Muscle of leg (tissue), 11 donors: ENCODE measurements around the gene HK2. TPM values are rescaled to one million over a fixed set of nuclear protein-coding genes. Genes with fewer than 3 reads are reported as not detected.
"Not testable (repeated sequence)": the region's sequence is repeated elsewhere in the genome, so short reads cannot be mapped to it uniquely, and the experiment has no call there.

ENCODE experiments used
- DNase-seq: peaks from one replicate; pipeline ENCODE4 v3.0.0; 2013
- H3K27ac ChIP-seq: one replicate; pipeline ENCODE4 v1.5.1; 2013; ENCODE audit warnings: mild to moderate bottlenecking, low read length, control low read depth
- H3K27me3 ChIP-seq: one replicate; pipeline ENCODE4 v1.6.1; 2013; ENCODE audit warnings: low read length; ENCODE audit not compliant: control insufficient read depth, insufficient read depth
- H3K36me3 ChIP-seq: one replicate; pipeline ENCODE4 v1.6.1; 2013; ENCODE audit warnings: low read length; ENCODE audit not compliant: control insufficient read depth, insufficient read depth
- H3K4me1 ChIP-seq: one replicate; pipeline ENCODE4 v1.6.1; 2013; ENCODE audit warnings: low read length; ENCODE audit not compliant: control insufficient read depth, insufficient read depth
- H3K4me3 ChIP-seq: one replicate; pipeline ENCODE4 v1.5.1; 2013; ENCODE audit warnings: low read length, control low read depth
- H3K9me3 ChIP-seq: replicated peaks from 2 replicates; pipeline ENCODE4 v1.6.1; 2013; ENCODE audit warnings: low read depth, low read length; ENCODE audit not compliant: control insufficient read depth
- WGBS: methylation state at CpG from one replicate; pipeline ENCODE4 v1.1.5; 2013; ENCODE audit warnings: missing lambda C conversion rate; ENCODE audit not compliant: insufficient coverage; 5-methylcytosine and 5-hydroxymethylcytosine counted together
- polyA plus RNA-seq, 8 donors: library from polyadenylated mRNA; unstranded; fragments of 120-200 nt; gene quantifications; one replicate each; pipeline versions ENCODE4 v1.2.1 to v1.2.3, GENCODE V29; 2013; ENCODE audit warnings: inconsistent platforms in 1 of 8, low replicate concordance in 1 of 8; ENCODE audit not compliant: insufficient read length in 8 of 8, insufficient read depth in 1 of 8
- total RNA-seq: library from RNA; stranded (reverse); fragments of 120-200 nt; gene quantifications from one replicate; pipeline ENCODE4 v1.2.4, GENCODE V29; 2013

The HK2 gene
- total and polyA plus RNA-seq, 9 donors: 3.3 to 8.6 (median 6.1) TPM

- H3K27me3 ChIP-seq: no peaks in the 10 kb centered on the region
- H3K27ac ChIP-seq: no peak overlapping the region
- no peak overlapping the region for H3K4me3 ChIP-seq
- peaks cover 58% of the 10 kb centered on the region for H3K36me3 ChIP-seq
- H3K4me1 ChIP-seq: no peaks in the 10 kb centered on the region
- no peaks in the 10 kb centered on the region for H3K9me3 ChIP-seq
- no peak for DNase-seq
- 96% methylated on average over 8 of the region's 8 CpGs for WGBS
These were observed 52.3 kb downstream of the HK2 start for GRCh38 chr2:74886251-74886650.

- peaks cover 53% of the 10 kb centered on the region for H3K36me3 ChIP-seq
- H3K9me3 ChIP-seq: no peaks in the 10 kb centered on the region
- no peaks in the 10 kb centered on the region for H3K27me3 ChIP-seq
- no peaks in the 10 kb centered on the region for H3K4me1 ChIP-seq
- no peak for DNase-seq
- no peak overlapping the region for H3K27ac ChIP-seq
- WGBS: no CpG with 5 or more reads among the region's 4 CpGs
- no peak overlapping the region for H3K4me3 ChIP-seq
These were observed 52.9 kb downstream of the HK2 start for GRCh38 chr2:74886811-74887210.

GRCh38 chr2:74887445-74887951, 53.6 kb downstream of the HK2 start:
- H3K36me3 ChIP-seq: peaks cover 51% of the 10 kb centered on the region
- H3K4me1 ChIP-seq: no peaks in the 10 kb centered on the region

GRCh38 chr2:74887960-74888700, 54.2 kb downstream of the HK2 start:
- no peaks in the 10 kb centered on the region for H3K4me1 ChIP-seq
- H3K9me3 ChIP-seq: no peaks in the 10 kb centered on the region
- no peak overlapping the region for H3K4me3 ChIP-seq
- H3K27ac ChIP-seq: no peak overlapping the region
- 94% methylated on average over 6 of the region's 8 CpGs for WGBS
- H3K36me3 ChIP-seq: peaks cover 45% of the 10 kb centered on the region
- H3K27me3 ChIP-seq: no peaks in the 10 kb centered on the region
- DNase-seq: no peak

More at GRCh38 chr2:74887445-74887951, 53.6 kb downstream of the HK2 start:
- no peaks in the 10 kb centered on the region for H3K27me3 ChIP-seq
- no peak overlapping the region for H3K4me3 ChIP-seq
- WGBS: 66% methylated on average over 6 of the region's 7 CpGs
- H3K9me3 ChIP-seq: no peaks in the 10 kb centered on the region
- DNase-seq: no peak
- H3K27ac ChIP-seq: no peak overlapping the region

- Histone ChIP-seq H3K27ac (no peak overlapping the region), H3K4me1 (no peaks in the 10 kb centered on the region), H3K36me3 (peaks cover 44% of the 10 kb centered on the region), H3K4me3 (no peak overlapping the region), H3K9me3 (no peaks in the 10 kb centered on the region), H3K27me3 (no peaks in the 10 kb centered on the region)
- 94% methylated on average over 6 of the region's 9 CpGs for WGBS
- DNase-seq: no peak
These were observed 55.2 kb downstream of the HK2 start for GRCh38 chr2:74889159-74889558.

- Histone ChIP-seq H3K9me3 (no peaks in the 10 kb centered on the region), H3K4me3 (no peak overlapping the region), H3K27ac (no peak overlapping the region), H3K36me3 (peaks cover 31% of the 10 kb centered on the region), H3K4me1 (no peaks in the 10 kb centered on the region), H3K27me3 (no peaks in the 10 kb centered on the region)
- DNase-seq: no peak
- WGBS: no CpG with 5 or more reads among the region's 8 CpGs
These were observed 56.8 kb downstream of the HK2 start for GRCh38 chr2:74890711-74891110.

- no peak for DNase-seq
- no peak overlapping the region for H3K4me3 ChIP-seq
- H3K9me3 ChIP-seq: no peaks in the 10 kb centered on the region
- no peaks in the 10 kb centered on the region for H3K27me3 ChIP-seq
- H3K4me1 ChIP-seq: no peaks in the 10 kb centered on the region
- H3K36me3 ChIP-seq: peaks cover 26% of the 10 kb centered on the region
- no peak overlapping the region for H3K27ac ChIP-seq
- WGBS: no CpG with 5 or more reads among the region's 7 CpGs
These were observed 57.3 kb downstream of the HK2 start for GRCh38 chr2:74891136-74891764.

GRCh38 chr2:74891816-74892215, 57.9 kb downstream of the HK2 start:
- H3K27me3 ChIP-seq, H3K4me1 ChIP-seq, DNase-seq, H3K4me3 ChIP-seq, H3K27ac ChIP-seq, H3K9me3 ChIP-seq: not testable (repeated sequence)
- WGBS: no CpG with 5 or more reads among the region's 4 CpGs
- peaks cover 20% of the 10 kb centered on the region for H3K36me3 ChIP-seq

GRCh38 chr2:74892609-74893008, 58.7 kb downstream of the HK2 start:
- Histone ChIP-seq H3K4me1 (no peaks in the 10 kb centered on the region), H3K27ac (no peak overlapping the region), H3K27me3 (no peaks in the 10 kb centered on the region), H3K4me3 (no peak overlapping the region), H3K36me3 (peaks cover 17% of the 10 kb centered on the region), H3K9me3 (no peaks in the 10 kb centered on the region)
- no peak for DNase-seq
- WGBS: 83% methylated on average over 2 of the region's 5 CpGs

- Histone ChIP-seq H3K36me3 (peaks cover 10% of the 10 kb centered on the region), H3K27ac (no peak overlapping the region), H3K4me3 (no peak overlapping the region), H3K4me1 (no peaks in the 10 kb centered on the region), H3K9me3 (peaks cover 1% of the 10 kb centered on the region), H3K27me3 (no peaks in the 10 kb centered on the region)
- no peak for DNase-seq
- WGBS: 79% methylated on average over 5 of the region's 5 CpGs
These were observed 59.4 kb downstream of the HK2 start for GRCh38 chr2:74893332-74893731.
